AG09309 (cell line): ENCODE measurements around the gene SPPL2B.
"Not testable (repeated sequence)": the region's sequence is repeated elsewhere in the genome, so short reads cannot be mapped to it uniquely, and the experiment has no call there.

ENCODE experiments used
- DNase-seq: peaks from one replicate; pipeline ENCODE4 v3.0.0-alpha.2; 2010; ENCODE audit warnings: low read depth
- H3K4me3 ChIP-seq: 2 replicates; pipeline ENCODE4 v1.5.1; 2011; ENCODE audit warnings: mild to moderate bottlenecking, low read depth, low read length, moderate library complexity; ENCODE audit not compliant: control insufficient read depth
- TF ChIP-seq, protein P1 (sequence below): IDR thresholded peaks from 2 replicates; pipeline ENCODE4 v1.5.1; 2011; ENCODE audit warnings: mild to moderate bottlenecking, low read depth, low read length, inconsistent platforms; ENCODE audit not compliant: insufficient read depth, control insufficient read depth; ENCODE audit errors: missing control alignments

Gene SPPL2B

DNA sequence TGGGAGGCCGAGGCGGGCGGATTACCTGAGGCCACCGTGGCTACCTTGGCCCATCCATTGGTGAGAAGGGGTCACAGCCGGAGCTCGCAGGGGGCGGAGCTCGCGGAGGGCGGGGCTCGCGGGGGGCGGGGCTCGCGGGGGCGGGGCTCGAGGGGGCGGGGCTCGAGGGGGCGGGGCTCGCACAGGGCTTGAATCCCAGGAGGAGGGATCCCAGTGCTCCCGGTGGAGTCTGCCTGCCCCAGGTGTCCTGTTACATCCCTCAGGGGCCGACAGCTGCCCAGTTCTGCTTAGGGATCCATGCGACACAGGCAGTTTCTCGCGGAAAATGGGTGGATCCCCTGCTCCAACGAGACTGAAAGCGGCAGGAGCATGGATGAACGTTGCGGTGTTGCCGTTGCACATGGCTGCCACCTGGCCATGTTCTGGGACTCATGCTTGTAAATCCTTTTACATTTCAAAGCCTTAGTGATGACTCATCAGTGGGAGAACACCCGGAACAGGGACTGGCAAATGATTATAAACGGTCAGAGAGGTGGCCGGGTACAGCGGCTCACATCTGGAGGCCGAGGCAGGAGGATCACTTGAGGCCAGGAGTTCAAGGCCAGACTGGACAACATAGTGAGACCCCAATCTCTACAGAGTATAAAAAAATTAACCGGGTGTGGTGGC lies 56.7 kb downstream of the SPPL2B start:
- peak overlapping the region; percentile 15 for H3K4me3 ChIP-seq
- TF ChIP-seq, protein P1, sequence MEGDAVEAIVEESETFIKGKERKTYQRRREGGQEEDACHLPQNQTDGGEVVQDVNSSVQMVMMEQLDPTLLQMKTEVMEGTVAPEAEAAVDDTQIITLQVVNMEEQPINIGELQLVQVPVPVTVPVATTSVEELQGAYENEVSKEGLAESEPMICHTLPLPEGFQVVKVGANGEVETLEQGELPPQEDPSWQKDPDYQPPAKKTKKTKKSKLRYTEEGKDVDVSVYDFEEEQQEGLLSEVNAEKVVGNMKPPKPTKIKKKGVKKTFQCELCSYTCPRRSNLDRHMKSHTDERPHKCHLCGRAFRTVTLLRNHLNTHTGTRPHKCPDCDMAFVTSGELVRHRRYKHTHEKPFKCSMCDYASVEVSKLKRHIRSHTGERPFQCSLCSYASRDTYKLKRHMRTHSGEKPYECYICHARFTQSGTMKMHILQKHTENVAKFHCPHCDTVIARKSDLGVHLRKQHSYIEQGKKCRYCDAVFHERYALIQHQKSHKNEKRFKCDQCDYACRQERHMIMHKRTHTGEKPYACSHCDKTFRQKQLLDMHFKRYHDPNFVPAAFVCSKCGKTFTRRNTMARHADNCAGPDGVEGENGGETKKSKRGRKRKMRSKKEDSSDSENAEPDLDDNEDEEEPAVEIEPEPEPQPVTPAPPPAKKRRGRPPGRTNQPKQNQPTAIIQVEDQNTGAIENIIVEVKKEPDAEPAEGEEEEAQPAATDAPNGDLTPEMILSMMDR: no peak
- DNase-seq: peak; percentile 52

DNA sequence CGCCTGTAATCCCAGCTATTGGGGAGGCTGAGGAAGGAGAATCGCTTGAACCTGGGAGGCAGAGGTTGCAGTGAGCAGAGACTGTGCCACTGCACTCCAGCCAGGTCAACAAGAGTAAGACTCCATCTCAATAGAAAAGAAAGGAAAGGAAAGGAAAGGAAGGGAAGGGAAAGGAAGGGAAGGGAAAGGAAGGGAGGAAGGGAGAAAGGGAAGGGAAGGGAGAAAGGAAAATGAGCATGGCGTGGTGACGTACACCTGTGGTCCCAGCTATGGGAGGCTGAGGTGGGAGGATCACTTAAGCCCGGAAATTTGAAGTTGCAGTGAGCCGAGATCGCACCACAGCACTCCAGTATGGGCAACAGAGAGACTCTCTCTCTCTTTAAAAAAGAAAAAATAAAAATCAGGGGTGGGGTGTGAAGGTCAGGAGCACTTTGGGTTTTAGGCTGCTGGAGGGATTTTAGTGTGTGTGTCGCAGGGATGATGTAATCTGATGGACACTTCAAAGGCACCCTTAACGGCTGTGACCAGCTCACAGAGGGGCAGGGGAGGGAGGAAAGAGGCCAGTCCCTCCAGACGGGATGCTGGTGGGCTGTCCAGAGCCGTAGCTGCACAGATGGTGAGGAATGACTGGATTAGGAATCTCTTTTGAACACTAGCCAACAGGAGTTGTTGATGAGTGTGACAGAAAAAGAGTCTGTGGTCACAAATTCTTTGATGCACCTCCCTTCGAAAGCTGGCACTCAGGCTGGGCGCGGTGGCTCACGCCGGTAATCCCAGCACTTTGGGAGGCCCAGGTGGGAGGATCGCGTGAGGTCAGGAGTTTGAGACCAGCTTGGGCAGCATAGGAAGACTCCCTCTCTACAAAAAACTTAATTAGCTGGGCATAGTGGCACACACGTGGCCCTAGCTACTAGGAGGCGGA lies 59.1 kb downstream of the SPPL2B start:
- TF ChIP-seq, protein P1: no peak
- no peak for DNase-seq
- no peak overlapping the region for H3K4me3 ChIP-seq

DNA sequence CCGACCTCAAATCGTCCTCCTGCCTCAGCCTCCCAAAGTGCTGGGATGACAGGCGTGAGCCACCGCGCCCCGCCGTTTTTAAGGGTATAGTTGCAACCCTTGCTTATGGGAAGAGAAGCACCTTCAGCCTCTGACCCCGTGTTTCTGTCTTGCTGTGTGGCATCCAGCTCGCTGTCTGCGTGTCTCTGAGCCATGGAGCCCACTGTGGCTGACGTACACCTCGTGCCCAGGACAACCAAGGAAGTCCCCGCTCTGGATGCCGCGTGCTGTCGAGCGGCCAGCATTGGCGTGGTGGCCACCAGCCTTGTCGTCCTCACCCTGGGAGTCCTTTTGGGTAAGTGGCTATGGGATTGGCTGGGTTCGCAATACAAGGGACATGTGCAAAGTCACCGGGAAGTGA lies 61.1 kb downstream of the SPPL2B start:
- H3K4me3 ChIP-seq: no peak overlapping the region
- TF ChIP-seq, protein P1: no peak
- DNase-seq: no peak

DNA sequence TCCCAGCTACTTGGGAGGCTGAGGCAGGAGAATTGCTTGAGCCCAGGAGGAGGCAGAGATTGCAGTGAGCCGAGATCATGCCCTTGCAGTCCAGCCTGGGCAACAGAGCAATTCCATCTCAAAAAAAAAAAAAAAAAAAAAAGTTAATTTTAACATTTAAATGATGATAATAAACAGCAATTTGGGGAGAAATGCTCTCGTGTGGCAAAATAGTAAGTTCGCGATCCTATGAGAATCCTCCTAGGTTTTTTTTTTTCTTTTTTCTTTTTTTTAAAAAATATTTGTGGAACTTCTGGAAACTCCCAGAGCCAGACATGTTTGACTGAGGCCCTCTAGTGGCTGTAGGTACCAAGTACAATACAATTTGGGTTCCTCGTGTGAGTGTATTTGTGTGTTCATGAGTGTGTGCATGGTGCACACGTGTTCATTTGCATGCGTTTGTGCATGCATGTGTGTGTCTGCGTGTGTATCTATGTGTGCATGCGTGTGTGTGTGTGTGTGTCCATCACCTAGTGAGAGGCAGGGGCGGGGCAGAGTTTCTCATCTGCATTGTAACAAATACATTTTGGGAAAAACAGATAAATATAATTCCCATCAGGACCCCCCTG lies 62.7 kb downstream of the SPPL2B start:
- DNase-seq: no peak
- no peak overlapping the region for H3K4me3 ChIP-seq
- TF ChIP-seq, protein P1: peak; percentile 76

DNA sequence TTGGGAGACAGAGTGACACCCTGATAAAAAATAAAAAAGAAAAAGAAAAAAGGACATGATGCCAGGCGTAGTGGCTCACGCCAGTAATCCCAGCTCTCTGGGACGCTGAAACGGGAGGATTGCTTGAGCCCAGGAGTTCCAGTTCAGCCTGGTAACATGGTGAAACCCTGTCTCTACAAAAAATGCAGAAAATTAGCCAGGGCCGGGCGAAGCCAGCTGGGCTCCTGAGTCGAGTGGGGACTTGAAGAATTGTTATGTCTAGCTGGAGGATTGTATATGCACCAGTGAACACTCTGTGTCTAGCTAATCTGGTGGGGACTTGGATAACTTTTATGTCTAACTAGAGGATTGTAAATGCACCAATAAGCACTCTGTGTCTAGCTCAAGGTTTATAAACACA lies 63.9 kb downstream of the SPPL2B start:
- no peak overlapping the region for H3K4me3 ChIP-seq
- DNase-seq: no peak
- TF ChIP-seq, protein P1: no peak

DNA sequence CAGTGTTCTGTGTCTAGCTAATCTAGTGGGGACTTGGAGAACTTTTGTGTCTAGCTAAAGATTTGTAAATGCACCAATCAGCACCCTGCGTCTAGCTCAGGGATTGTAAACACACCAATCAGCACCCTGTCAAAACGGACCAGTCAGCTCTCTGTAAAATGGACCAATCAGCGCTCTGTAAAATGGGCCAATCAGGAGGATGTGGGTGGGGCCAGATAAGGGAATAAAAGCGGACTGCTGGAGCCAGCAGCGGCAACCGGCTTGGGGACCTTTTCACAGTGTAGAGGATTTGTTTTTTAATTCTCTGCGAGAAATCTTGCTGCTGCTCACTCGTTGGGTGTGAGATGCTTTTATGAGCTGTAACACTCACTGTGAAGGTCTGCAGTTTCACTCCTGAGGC lies 64.4 kb downstream of the SPPL2B start:
- H3K4me3 ChIP-seq, DNase-seq: not testable (repeated sequence)

DNA sequence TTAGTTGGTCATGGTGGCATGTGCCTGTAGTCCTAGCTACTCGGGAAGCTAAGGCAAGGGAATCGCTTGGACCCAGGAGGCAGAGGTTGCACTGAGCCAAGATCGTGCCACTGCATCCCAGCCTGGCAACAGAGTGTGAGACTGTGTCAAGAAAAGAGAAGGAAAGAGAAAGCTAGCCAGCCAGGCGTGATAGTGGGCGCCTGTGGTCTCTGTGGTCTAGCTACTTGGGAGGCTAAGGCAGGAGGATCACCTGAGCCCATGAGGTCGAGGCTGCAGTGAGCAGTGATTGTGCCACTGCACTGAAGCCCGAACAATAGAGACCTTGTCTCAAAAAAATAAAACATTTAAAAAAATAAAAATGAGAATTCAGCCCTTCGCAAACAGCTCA lies 65.6 kb downstream of the SPPL2B start:
- TF ChIP-seq, protein P1: no peak
- H3K4me3 ChIP-seq: no peak overlapping the region
- no peak for DNase-seq
